Adrenal gland (tissue), 5 donors: ENCODE results near the gene CCL26.
"Not testable (repeated sequence)": the region's sequence is repeated elsewhere in the genome, so short reads cannot be mapped to it uniquely, and the experiment has no call there.

Experiments used
- POLR2A ChIP-seq, 2 donors: fragments of 450-650 bp; IDR thresholded peaks; one replicate each; pipeline ENCODE4 v1.6.1; 2017; ENCODE audit warnings: antibody characterized with exemption in 2 of 2, mild to moderate bottlenecking in 2 of 2, moderate library complexity in 1 of 2
- TF ChIP-seq, protein P1 (sequence below), 6 experiments: fragments of 450-650 bp in 4 of 6; fragments of 200-600 bp in 2 of 6; sonication (generic) in 1 of 6; IDR thresholded peaks; 1 replicate in 5 of 6; 2 replicates in 1 of 6; pipeline versions ENCODE4 v1.5.1 to v1.8.0; 2016 to 2021; ENCODE audit warnings: antibody characterized with exemption in 6 of 6, mild to moderate bottlenecking in 2 of 6, moderate library complexity in 1 of 6
- donor health status: DM: no; HTN: no; CAD: no.

DNA sequence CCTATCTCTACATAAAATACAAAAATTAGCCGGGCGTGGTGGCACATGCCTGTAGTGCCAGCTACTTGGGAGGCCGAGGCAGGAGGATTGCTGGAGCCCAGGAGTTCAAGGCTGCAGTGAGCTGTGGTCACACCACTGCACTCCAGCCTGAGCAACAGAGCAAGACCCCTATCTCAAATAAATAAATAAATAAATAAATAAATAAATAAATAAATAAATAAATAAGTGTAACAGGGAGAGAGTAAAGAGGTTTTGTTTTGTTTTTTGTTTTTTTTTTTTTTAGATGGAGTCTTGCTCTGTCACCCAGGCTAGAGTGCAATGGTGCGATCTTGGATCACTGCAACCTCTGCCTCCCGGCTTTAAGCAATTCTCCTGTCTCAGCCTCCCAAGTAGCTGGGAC, 20.6 kb upstream of the CCL26 start:
- TF ChIP-seq, protein P1, sequence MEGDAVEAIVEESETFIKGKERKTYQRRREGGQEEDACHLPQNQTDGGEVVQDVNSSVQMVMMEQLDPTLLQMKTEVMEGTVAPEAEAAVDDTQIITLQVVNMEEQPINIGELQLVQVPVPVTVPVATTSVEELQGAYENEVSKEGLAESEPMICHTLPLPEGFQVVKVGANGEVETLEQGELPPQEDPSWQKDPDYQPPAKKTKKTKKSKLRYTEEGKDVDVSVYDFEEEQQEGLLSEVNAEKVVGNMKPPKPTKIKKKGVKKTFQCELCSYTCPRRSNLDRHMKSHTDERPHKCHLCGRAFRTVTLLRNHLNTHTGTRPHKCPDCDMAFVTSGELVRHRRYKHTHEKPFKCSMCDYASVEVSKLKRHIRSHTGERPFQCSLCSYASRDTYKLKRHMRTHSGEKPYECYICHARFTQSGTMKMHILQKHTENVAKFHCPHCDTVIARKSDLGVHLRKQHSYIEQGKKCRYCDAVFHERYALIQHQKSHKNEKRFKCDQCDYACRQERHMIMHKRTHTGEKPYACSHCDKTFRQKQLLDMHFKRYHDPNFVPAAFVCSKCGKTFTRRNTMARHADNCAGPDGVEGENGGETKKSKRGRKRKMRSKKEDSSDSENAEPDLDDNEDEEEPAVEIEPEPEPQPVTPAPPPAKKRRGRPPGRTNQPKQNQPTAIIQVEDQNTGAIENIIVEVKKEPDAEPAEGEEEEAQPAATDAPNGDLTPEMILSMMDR (IDR thresholded peaks at IDR 0.05) = not testable (repeated sequence)
- not testable (repeated sequence) for TF ChIP-seq POLR2A (IDR thresholded peaks at IDR 0.05)
